NOMO-1 treated with DMSO at 0.1 percent for 48 hours (cell line): ENCODE data around the gene SIN3A.
"Not testable (repeated sequence)": the region's sequence is repeated elsewhere in the genome, so short reads cannot be mapped to it uniquely, and the experiment has no call there.

Source experiments
- DNase-seq: peaks from one replicate; lab custom pipeline; 2025; ENCODE audit not compliant: unreplicated experiment; lab: John Stamatoyannopoulos, UW

SIN3A gene

GRCh38 chr15:75358771-75359536 lies 92.5 kb downstream of the SIN3A start:
- DNase-seq = no peak

- no peak for DNase-seq
Measured at GRCh38 chr15:75357976-75358673, 93.4 kb downstream of the SIN3A start.

DNA sequence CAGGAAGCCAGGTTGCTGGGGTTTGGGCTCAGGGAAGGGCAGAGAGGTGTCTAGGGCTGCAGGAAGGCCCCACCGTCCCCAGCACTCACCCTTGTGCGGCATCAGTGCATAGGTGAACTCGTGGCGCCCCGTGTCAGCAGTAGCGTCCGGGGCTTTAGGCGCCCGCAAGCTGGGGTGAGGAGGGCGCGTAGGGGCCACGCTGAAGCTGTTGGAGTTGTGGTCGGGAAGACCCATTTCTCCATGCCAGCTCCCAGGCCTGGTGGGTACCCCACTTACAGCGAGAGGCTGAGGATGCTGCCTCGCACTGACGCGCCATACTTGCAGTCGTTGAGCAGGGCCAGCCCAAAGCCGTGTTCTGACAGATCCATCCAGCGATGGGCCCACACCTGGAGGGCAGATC lies 95.0 kb downstream of the SIN3A start:
- no peak for DNase-seq

- DNase-seq = no peak
Measured at GRCh38 chr15:75356006-75356405, 95.5 kb downstream of the SIN3A start.

DNA sequence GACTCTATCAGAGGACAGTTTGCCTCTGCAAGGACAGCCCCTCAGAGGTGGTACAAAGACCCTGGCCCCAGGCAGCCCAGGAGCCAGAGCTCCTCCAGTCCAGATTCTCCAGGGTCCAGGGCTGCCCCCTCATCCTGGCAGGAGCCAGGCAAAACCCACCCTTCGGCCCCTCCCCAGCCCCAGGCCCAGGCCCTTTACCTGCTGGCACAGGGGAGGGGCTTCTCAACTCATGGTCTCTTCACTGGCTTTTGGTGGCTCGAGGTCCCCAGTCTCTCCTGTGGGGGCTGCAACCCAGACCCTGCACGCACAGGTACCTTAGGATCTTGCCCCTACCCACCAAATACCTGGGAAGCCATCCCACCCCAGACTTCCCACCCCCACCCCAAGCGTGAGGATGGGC lies 96.1 kb downstream of the SIN3A start:
- DNase-seq = no peak

DNA sequence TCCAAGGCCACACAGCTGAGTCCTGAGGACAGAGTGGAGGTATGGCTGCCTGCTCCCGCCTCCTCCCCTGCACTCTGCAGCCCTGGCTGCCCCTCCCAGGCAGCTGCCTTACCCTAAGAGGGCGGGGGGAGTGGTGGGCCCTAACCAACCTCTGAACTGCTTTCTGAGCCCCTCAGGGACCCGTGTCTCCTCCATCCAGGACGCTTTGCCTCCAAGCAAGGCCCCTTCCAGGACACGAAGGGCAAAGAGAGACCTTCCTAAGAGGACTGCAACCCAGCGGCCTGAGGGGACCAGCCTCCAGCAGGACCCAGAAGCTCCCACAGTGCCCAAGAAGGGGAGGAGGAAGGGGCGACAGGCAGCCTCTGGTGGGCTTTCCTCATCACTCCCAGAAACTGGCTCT lies 97.0 kb downstream of the SIN3A start:
- no peak for DNase-seq

GRCh38 chr15:75353604-75354003 lies 97.9 kb downstream of the SIN3A start:
- DNase-seq = no peak

GRCh38 chr15:75352186-75353080 lies 99.1 kb downstream of the SIN3A start:
- DNase-seq = no peak

- no peak for DNase-seq
Measured at GRCh38 chr15:75350601-75351361, 100.7 kb downstream of the SIN3A start.

GRCh38 chr15:75349851-75350588 lies 101.5 kb downstream of the SIN3A start:
- DNase-seq = peak; percentile 75

DNA sequence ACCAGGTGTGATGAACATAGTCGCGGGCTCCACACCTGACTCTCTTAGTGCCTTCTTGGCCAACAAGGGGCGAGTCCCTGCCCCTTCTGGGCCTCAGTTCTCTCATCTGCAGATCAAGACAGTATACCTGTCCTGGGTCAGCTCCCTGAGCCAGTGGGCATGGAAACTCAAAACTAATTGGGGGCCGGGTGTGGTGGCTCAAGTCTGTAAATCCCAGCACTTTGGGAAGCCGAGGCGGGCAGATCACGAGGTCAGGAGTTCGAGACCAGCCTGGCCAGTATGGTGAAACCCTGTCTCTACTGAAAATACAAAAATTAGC lies 102.2 kb downstream of the SIN3A start:
- not testable (repeated sequence) for DNase-seq

- DNase-seq = no peak
Measured at GRCh38 chr15:75348562-75349350, 102.7 kb downstream of the SIN3A start.

DNA sequence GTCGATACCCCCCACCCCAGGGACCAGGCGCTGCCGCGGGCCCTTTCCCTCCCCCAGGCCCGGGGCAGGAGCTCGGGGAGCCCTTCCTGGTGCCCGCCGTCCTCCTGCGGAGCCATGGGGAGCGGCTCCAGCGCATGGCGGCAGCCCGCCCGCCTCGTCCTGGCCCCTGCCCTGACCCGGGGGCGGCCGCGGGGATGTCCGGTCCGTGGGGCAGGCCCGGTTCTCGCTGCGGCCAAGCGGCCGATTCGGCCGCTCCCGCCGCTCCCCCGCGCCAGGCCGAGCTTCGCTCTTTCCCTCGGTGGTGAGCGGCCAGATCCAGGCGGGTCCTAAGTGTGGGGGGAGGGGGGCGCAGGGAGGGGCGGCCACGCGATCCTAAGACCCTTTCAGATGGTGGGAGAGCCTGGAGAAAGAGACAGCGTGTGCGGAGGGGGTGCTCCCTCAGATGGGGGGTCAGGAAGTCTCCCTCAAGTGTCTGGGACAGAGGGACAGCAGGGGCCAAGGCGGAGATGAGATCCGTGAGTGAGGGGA lies 103.4 kb downstream of the SIN3A start:
- DNase-seq = no peak

- no peak for DNase-seq
Measured at GRCh38 chr15:75347222-75348033, 104.1 kb downstream of the SIN3A start.

GRCh38 chr15:75346796-75347221 lies 104.7 kb downstream of the SIN3A start, which contains the start of gene NEIL1:
Gene NEIL1 (plus strand): TSS chr15:75347039. CDS start chr15:75348906, 1,867 bp downstream.
- DNase-seq = no peak

- DNase-seq = not testable (repeated sequence)
Measured at GRCh38 chr15:75343953-75344352, 107.5 kb downstream of the SIN3A start.

DNA sequence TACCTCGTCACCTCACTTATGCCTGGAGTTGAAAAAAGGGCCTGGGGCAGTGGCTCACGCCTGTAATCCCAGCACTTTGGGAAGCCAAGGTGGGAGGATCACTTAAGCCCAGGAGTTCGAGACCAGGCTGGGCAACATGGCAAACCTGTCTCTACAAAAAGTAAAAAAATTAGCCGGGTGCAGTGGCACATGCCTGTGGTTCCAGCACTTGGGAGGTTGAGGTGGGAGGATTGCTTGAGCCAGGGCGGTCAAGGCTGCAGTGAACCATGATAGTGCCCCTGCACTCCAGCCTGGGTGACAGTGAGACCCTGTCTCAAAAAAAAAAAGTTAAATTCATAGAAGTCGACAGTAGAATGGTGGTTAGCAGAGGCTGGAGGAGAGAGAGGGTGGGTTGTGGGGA lies 109.3 kb downstream of the SIN3A start:
- DNase-seq = no peak

- DNase-seq = no peak
Measured at GRCh38 chr15:75339531-75340240, 111.8 kb downstream of the SIN3A start.
